ENCODE data around the gene SDHAF1.
A peak's percentile ranks its signal among the peaks of the same experiment; 100 is the strongest.

SDHAF1 gene

GRCh38 chr19:36006955-36007354, 12.0 kb downstream of the SDHAF1 start:
- no peak for TF ChIP-seq CTCF (IDR thresholded peaks at IDR 0.05; ENCODE audit: control insufficient read depth, insufficient read depth, low read depth, low read length, missing control alignments)
- DNase-seq (ENCODE audit: low read depth), result no peak
- no peak overlapping the region for H3K4me3 ChIP-seq (ENCODE audit: control insufficient read depth, low read depth, low read length)

- peak within 1 kb of the TSS; percentile 52 for H3K4me3 ChIP-seq (ENCODE audit: control insufficient read depth, low read depth, low read length)
- no peak for TF ChIP-seq CTCF (IDR thresholded peaks at IDR 0.05; ENCODE audit: control insufficient read depth, insufficient read depth, low read depth, low read length, missing control alignments)
- DNase-seq (ENCODE audit: low read depth), result no peak
These were observed 13.5 kb downstream of the SDHAF1 start, which contains the start of gene SYNE4 for GRCh38 chr19:36008336-36008978. Gene SYNE4 (minus strand): TSS chr19:36008813. CDS start chr19:36008681, 132 bp downstream.

- no peak for DNase-seq (ENCODE audit: low read depth)
- H3K4me3 ChIP-seq (ENCODE audit: control insufficient read depth, low read depth, low read length), result peak overlapping the region; percentile 52
- TF ChIP-seq CTCF (IDR thresholded peaks at IDR 0.05; ENCODE audit: control insufficient read depth, insufficient read depth, low read depth, low read length, missing control alignments), result no peak
These were observed 14.2 kb downstream of the SDHAF1 start for GRCh38 chr19:36009220-36009619.

- DNase-seq (ENCODE audit: low read depth), result no peak
- no peak for TF ChIP-seq CTCF (IDR thresholded peaks at IDR 0.05; ENCODE audit: control insufficient read depth, insufficient read depth, low read depth, low read length, missing control alignments)
- peak overlapping the region; percentile 52 for H3K4me3 ChIP-seq (ENCODE audit: control insufficient read depth, low read depth, low read length)
These were observed 14.8 kb downstream of the SDHAF1 start for GRCh38 chr19:36009633-36010379.

GRCh38 chr19:36010402-36010801, 15.4 kb downstream of the SDHAF1 start:
- no peak for TF ChIP-seq CTCF (IDR thresholded peaks at IDR 0.05; ENCODE audit: control insufficient read depth, insufficient read depth, low read depth, low read length, missing control alignments)
- DNase-seq (ENCODE audit: low read depth), result no peak
- H3K4me3 ChIP-seq (ENCODE audit: control insufficient read depth, low read depth, low read length), result no peak overlapping the region

- DNase-seq (ENCODE audit: low read depth), result no peak
- no peak for TF ChIP-seq CTCF (IDR thresholded peaks at IDR 0.05; ENCODE audit: control insufficient read depth, insufficient read depth, low read depth, low read length, missing control alignments)
- peak overlapping the region; percentile 83 for H3K4me3 ChIP-seq (ENCODE audit: control insufficient read depth, low read depth, low read length)
These were observed 18.5 kb downstream of the SDHAF1 start for GRCh38 chr19:36013280-36014011.
